GM19397 (cell line): Measurements from ENCODE around the gene STX19.
"Not testable (repeated sequence)": the region's sequence is repeated elsewhere in the genome, so short reads cannot be mapped to it uniquely, and the experiment has no call there.

Experiments
- ATAC-seq: cut with Tn5 transposase; IDR thresholded peaks from one replicate; pipeline ENCODE4 v1.9.1; 2021; ENCODE audit warnings: mild to moderate bottlenecking, moderate library complexity; ENCODE audit not compliant: unreplicated experiment

The STX19 gene

DNA sequence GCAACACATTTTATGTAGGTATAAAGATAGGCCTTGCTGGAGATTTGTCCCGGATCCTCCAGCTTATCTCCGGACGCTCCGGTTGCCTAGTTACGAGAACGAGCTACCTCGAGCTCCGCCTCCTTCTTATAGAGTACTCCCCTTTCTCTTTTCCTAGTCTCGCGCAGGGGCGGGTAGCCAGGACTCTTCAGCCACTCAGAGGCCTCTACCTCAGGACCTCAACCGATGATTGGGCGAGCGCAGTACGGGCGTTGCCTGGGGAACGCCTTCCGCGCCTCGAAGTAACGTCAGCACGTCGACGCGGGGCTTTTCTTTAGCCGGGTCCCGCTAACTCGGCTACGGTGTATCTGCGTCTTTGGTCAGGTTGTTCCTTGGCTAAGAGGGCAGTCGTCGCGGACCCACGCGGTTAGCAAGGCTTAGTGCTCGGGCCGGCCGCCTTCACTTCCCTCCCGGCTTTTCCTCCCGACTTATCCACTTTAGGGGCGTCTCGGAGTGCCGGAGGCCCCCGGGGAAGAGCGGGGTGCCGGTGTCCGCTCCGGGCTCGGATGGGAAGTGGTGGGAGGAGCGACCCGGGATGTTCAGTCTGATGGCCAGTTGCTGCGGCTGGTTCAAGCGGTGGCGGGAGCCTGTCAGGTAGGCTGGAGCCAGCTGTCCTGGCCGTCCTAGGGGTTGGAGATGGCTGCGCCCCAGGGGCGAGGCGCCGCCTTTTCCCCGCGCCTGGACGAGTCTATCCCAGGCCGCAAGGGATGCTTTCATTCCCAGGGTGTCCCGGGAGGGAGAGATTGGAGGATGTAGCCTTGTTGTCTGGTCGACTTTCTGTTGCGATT, 48.3 kb downstream of the STX19 start, which contains the start of gene ARL13B:
TSS of gene ARL13B (plus strand) at position 306 of the 827 bp plus-strand sequence. CDS start at position 575, 269 bp downstream.
- peak; percentile 100 for ATAC-seq

DNA sequence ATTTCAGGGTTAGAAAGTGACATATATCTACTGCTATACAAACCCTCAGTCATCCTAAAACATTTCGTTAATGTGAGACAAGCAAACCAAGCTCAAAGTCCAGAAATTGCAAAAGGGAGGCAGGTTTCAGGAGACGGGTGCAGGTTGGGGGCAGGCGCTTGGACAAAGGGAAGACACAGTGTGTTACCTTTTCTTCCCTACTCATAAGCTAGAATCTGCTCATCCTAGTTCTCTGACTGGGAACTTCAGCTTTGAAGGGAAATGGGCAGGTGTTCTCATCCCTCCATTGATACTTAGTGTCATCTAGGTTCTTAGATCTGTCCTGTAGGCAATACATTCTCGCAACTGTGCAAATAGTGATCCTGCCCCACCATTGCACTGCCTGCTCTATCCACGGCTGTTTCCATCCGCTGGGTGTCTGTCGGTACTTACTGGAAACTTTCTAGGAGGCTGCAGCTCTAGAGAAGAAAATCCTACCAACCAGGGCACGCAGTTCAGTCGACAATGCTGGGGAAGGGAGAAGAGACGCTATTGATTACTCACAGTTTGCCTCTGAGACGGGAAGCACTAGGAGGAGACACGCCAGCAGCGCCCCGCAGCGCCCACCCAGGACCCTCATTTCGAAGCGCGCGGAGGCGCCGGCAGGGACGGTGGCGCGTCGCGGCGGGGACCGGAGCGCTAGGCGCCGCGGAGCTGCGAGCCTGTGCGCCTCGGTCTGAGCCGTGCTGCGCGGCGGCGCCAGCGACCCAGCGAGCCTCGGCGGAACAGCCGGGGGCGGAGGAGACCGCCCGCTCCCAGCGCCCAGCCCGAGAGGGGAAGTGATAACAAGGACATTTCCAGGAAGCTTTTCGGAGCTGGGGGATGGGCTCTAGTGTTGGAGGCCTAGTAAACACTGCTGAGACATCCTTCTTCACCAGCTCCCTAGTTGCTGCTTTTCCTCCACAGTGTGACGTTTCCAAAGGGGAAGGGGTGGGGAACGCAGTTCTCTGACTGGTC, 55.0 kb downstream of the STX19 start, which contains the start of gene PROS1:
TSS of gene PROS1 (minus strand) at position 766 of the 996 bp plus-strand sequence. CDS start at position 619, 147 bp downstream.
- ATAC-seq: peak; percentile 90

GRCh38 chr3:93969997-93970396, 58.4 kb downstream of the STX19 start:
- ATAC-seq: no peak

DNA sequence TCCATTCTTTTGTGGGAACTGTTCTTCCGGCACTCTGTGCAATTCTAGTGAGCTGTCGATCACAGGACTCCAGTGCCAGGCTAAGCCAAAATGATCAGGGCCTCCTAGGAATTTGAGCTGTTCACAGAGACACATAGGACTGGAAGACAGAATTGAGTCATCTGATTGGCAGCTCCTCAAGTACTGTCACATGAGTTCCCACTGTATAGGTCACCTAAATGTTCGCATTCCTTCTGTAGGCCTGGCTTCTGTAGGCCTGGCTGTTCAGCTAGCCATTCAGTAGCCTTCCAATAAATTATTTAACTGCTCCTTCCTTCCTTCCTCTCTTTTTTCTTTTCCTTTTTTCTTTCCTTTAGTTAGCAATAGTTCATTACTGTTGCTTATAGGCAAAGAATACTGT, 59.0 kb downstream of the STX19 start:
- no peak for ATAC-seq

DNA sequence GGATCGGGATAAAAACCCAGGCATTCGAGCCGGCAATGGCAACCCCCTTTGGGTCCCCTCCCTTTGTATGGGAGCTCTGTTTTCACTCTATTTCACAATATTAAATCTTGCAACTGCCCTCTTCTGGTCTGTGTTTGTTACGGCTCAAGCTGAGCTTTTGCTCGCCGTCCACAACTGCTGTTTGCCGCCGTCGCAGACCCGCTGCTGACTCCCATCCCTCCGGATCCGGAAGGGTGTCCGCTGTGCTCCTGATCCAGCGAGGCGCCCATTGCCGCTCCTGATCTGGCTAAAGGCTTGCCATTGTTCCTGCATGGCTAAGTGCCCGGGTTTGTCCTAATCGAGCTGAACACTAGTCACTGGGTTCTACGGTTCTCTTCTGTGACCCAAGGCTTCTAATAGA, 63.3 kb downstream of the STX19 start:
- ATAC-seq: not testable (repeated sequence)
